Measurements from ENCODE around the gene GPRC5D. TPM values are rescaled to one million over a fixed set of nuclear protein-coding genes. Genes with fewer than 3 reads are reported as not detected.

The GPRC5D gene
- not detected in 2 replicates for total RNA-seq

GRCh38 chr12:12952036-12952435 lies at the start of gene GPRC5D:
Gene GPRC5D, minus strand, starts transcription at chr12:12952170. Its CDS starts 1,786 bp downstream, at chr12:12950384.

GRCh38 chr12:12999959-13000615 lies 48.1 kb upstream of the GPRC5D start, which contains the start of gene HEBP1:
Gene HEBP1, minus strand, starts transcription at chr12:13000265. Its CDS starts 151 bp downstream, at chr12:13000114.

GRCh38 chr12:12891080-12891880 lies 60.7 kb downstream of the GPRC5D start, which contains the start of gene GPRC5A:
Gene GPRC5A, plus strand, starts transcription at chr12:12891562. Its CDS starts 16,688 bp downstream, at chr12:12908250.

Other genes starting within 250 kb of the GPRC5D start
- 24.1 and 73.1 TPM in 2 replicates for gene CDKN1B, start 234.8 kb downstream of the GPRC5D start, total RNA-seq
- 2.1 and 4.1 TPM in 2 replicates for gene APOLD1, start 166.5 kb downstream of the GPRC5D start, total RNA-seq
- 56.0 and 59.2 TPM in 2 replicates for gene DDX47, start 138.8 kb downstream of the GPRC5D start, total RNA-seq
- 18.8 and 20.4 TPM in 2 replicates for gene GPRC5A, start 60.6 kb downstream of the GPRC5D start, total RNA-seq
- 5.5 and 20.9 TPM in 2 replicates for gene HEBP1, start 48.1 kb upstream of the GPRC5D start, total RNA-seq
- gene FAM234B, start 92.2 kb upstream of the GPRC5D start, total RNA-seq: 3.4 and 11.0 TPM in 2 replicates
- gene GSG1, start 151.5 kb upstream of the GPRC5D start, total RNA-seq: not detected in 2 replicates
- gene EMP1, start 244.6 kb upstream of the GPRC5D start, total RNA-seq: 11.6 and 31.9 TPM in 2 replicates

Measured in nasal cavity respiratory epithelium epithelial cell of viscerocranial mucosa (primary cell).